ENCODE data around the gene WASHC1.
"Not testable (repeated sequence)": the region's sequence is repeated elsewhere in the genome, so short reads cannot be mapped to it uniquely, and the experiment has no call there.

Gene WASHC1

DNA sequence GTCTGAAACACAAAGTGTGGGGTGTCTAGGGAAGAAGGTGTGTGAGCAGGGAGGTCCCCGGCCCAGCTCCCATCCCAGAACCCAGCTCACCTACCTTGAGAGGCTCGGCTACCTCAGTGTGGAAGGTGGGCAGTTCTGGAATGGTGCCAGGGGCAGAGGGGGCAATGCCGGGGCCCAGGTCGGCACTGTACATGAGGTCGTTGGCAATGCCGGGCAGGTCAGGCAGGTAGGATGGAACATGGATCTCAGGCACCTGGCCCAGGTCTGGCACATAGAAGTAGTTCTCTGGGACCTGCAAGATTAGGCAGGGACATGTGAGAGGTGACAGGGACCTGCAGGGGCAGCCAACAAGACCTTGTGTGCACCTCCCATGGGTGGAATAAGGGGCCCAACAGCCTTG lies 12.4 kb downstream of the WASHC1 start:
- DNase-seq (ENCODE audit: low read depth in 1 of 2, low spot score in 1 of 2) = not testable (repeated sequence)

GRCh38 chr9:14129-14809 lies 15.0 kb downstream of the WASHC1 start:
- not testable (repeated sequence) for DNase-seq (ENCODE audit: low read depth in 1 of 2, low spot score in 1 of 2)

- peak; percentile 29 to 63 for DNase-seq (ENCODE audit: low read depth in 1 of 2, low spot score in 1 of 2)
These were observed 18.1 kb downstream of the WASHC1 start for GRCh38 chr9:11206-11605.

DNA sequence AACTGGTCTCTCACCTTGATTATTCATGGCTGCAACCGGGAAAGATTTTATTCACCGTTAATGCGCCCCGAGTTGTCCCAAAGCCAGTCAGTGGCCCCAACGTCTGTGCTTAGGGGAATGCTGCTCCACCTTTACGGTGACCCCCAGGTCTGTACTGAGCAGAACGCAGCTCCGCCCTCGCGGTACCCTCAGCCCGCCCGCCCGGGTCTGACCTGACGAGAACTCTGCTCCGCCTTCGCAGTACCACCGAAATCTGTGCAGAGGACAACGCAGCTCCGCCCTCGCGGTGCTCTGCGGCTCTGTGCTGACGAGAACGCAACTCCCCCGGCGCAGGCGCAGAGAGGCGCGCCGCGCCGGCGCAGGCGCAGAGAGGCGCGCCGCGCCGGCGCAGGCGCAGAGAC lies 18.6 kb downstream of the WASHC1 start:
- not testable (repeated sequence) for DNase-seq (ENCODE audit: low read depth in 1 of 2, low spot score in 1 of 2)

DNA sequence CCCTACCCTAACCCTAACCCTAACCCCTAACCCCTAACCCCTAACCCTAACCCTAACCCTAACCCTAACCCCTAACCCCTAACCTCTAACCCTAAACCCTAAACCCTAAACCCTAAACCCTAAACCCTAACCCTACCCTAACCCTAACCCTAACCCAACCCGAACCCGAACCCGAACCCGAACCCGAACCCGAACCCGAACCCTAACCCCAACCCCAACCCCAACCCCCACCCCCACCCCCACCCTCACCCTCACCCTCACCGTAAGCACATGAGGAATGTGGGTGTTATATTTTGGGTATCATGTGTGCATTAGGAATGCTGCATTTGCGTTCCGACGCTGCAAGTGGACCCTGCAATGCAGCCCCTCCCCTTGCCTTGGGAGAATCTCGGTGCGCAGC lies 19.0 kb downstream of the WASHC1 start:
- not testable (repeated sequence) for DNase-seq (ENCODE audit: low read depth in 1 of 2, low spot score in 1 of 2)
